Nephron progenitor cell (in vitro differentiated cells): ENCODE results near the gene COMT.
A peak's percentile ranks its signal among the peaks of the same experiment; 100 is the strongest.

Source experiments
- DNase-seq: peaks from one replicate; pipeline ENCODE4 v3.0.0; 2021
- H3K27ac Mint-ChIP-seq: 2 replicates; pipeline ENCODE4 v1.8.0; 2021; ENCODE audit warnings: mild to moderate bottlenecking, moderate library complexity, mixed read lengths
- H3K27me3 Mint-ChIP-seq: 2 replicates; pipeline ENCODE4 v1.8.0; 2021; ENCODE audit warnings: mild to moderate bottlenecking, low read depth, mixed read lengths; ENCODE audit not compliant: poor library complexity
- H3K36me3 Mint-ChIP-seq: 2 replicates; pipeline ENCODE4 v1.8.0; 2021; ENCODE audit warnings: low read depth, mixed read lengths
- H3K4me1 Mint-ChIP-seq: 2 replicates; pipeline ENCODE4 v1.8.0; 2021; ENCODE audit warnings: mixed read lengths
- H3K4me3 Mint-ChIP-seq: 2 replicates; pipeline ENCODE4 v1.8.0; 2021; ENCODE audit warnings: mild to moderate bottlenecking, moderate library complexity, mixed read lengths
- H3K9me3 Mint-ChIP-seq: 2 replicates; pipeline ENCODE4 v1.8.0; 2021; ENCODE audit warnings: mild to moderate bottlenecking, moderate library complexity, mixed read lengths
- TF ChIP-seq, protein P1 (sequence below): fragments of 200-600 bp; sonication (generic); IDR thresholded peaks from 2 replicates; pipeline ENCODE4 v1.5.0; 2021; ENCODE audit warnings: antibody characterized with exemption

The COMT gene

DNA sequence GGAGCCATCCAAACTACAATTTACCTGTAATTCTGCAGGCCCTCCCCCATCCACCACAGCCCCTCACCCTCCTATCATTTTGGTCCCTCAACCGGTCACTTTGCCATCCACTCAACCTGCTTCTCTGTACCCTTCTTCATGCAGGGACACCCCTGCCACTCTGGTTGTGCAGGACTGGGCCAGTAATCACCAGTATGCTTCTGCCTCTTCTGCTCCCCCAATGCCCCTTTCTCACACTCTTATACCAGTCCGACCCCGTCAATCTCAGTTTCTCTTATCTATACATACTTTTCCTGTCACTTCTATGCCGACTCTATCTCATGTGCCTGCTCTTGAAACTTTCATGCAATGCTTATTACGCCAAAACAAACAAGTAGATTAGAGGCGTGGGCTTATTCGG, 5.1 kb upstream of the COMT start:
- DNase-seq, result no peak
- TF ChIP-seq, protein P1, sequence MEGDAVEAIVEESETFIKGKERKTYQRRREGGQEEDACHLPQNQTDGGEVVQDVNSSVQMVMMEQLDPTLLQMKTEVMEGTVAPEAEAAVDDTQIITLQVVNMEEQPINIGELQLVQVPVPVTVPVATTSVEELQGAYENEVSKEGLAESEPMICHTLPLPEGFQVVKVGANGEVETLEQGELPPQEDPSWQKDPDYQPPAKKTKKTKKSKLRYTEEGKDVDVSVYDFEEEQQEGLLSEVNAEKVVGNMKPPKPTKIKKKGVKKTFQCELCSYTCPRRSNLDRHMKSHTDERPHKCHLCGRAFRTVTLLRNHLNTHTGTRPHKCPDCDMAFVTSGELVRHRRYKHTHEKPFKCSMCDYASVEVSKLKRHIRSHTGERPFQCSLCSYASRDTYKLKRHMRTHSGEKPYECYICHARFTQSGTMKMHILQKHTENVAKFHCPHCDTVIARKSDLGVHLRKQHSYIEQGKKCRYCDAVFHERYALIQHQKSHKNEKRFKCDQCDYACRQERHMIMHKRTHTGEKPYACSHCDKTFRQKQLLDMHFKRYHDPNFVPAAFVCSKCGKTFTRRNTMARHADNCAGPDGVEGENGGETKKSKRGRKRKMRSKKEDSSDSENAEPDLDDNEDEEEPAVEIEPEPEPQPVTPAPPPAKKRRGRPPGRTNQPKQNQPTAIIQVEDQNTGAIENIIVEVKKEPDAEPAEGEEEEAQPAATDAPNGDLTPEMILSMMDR, result no peak
- H3K4me3 Mint-ChIP-seq, result no peak overlapping the region
- peaks cover 30% of the 10 kb centered on the region for H3K36me3 Mint-ChIP-seq
- peaks cover 33% of the 10 kb centered on the region for H3K9me3 Mint-ChIP-seq
- H3K27ac Mint-ChIP-seq, result no peak overlapping the region
- peaks cover 12% of the 10 kb centered on the region for H3K27me3 Mint-ChIP-seq
- peaks cover 11% of the 10 kb centered on the region for H3K4me1 Mint-ChIP-seq

DNA sequence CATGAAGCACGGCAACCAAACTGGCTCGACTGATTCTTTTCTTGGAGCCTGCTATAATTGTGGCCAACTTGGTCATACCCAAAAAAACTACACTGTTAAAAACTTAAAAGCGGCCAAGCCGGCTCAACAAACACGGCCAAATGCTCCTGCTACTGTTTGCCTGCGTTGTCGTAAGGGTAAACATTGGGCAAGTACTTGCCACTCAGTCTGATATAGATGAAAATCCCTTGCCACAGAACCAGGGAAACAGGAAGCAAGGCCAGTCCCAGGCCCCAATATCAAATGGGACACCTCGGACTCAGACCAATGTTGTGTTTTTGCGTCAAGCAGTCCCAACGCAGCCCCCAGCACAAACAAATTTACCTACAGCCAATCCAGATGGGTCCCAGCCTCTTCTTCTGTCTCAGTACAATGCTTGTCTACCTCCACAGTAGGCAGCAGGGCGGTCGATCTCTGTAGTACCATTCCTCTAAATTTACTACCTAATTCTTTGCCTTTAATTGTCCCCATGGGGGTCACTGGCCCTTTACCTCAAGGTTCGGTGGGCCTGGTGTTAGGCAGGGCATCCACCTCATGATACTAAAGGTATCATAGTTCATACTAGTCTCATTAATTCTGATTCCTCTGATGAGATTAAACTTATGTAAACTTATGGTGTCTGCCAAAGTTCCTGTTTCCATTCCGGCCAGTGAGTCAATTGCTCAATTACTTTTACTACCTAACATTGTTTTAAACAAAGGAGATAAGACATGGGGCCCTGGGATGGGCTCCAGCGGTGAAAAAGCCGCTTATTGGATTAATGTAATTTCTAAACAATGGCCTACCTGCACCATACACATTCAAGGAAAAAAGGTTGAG, 3.7 kb upstream of the COMT start:
- no peak overlapping the region for H3K27ac Mint-ChIP-seq
- DNase-seq, result no peak
- H3K4me1 Mint-ChIP-seq, result peaks cover 22% of the 10 kb centered on the region
- TF ChIP-seq, protein P1, result no peak
- peaks cover 14% of the 10 kb centered on the region for H3K27me3 Mint-ChIP-seq
- peaks cover 33% of the 10 kb centered on the region for H3K9me3 Mint-ChIP-seq
- no peak overlapping the region for H3K4me3 Mint-ChIP-seq
- peaks cover 30% of the 10 kb centered on the region for H3K36me3 Mint-ChIP-seq

DNA sequence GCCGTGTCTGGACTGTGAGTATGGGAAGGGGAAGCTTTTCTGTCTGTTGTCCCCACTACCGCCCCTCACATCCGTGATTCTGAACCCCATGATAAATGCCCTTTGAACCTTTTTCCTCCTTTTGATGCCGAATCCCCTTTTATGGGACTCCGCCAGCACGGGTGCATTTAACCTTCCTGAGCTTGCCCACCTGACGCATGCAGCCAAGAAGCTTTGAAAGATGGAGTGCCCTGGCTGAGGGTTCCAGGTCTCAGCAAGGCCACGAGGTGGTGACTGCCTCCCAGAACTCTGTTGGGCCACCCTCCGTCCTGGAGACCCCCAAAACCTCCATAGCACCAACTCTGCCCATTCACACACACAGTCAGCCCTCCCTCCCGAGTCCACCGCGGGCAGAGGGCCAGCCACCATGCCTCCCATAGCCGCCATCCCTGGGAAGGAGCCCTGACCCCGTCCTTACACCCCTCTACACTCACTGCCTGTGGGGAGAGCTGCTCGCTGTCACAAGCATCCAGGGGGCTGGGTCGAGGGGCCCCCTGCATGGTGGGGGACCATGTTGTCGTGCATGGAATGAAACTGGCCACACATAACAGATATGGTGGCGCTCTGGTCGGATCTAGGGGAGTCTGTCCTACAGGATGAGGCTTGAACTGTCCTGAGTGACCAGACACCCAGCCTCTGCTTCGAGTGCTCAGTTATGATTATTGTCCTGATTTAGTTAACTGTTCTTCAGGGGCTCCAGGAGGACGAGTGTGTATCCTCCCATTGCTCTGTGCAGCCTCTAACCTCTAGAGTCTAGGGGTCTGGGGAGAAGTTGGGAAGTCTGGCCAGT, 822 bp upstream of the COMT start:
- DNase-seq, result no peak
- TF ChIP-seq, protein P1, result no peak
- peaks cover 29% of the 10 kb centered on the region for H3K36me3 Mint-ChIP-seq
- H3K27ac Mint-ChIP-seq, result no peak overlapping the region
- H3K4me1 Mint-ChIP-seq, result peaks cover 35% of the 10 kb centered on the region
- peaks cover 27% of the 10 kb centered on the region for H3K9me3 Mint-ChIP-seq
- H3K4me3 Mint-ChIP-seq, result peak overlapping the region; percentile 93
- H3K27me3 Mint-ChIP-seq, result peaks cover 9% of the 10 kb centered on the region

DNA sequence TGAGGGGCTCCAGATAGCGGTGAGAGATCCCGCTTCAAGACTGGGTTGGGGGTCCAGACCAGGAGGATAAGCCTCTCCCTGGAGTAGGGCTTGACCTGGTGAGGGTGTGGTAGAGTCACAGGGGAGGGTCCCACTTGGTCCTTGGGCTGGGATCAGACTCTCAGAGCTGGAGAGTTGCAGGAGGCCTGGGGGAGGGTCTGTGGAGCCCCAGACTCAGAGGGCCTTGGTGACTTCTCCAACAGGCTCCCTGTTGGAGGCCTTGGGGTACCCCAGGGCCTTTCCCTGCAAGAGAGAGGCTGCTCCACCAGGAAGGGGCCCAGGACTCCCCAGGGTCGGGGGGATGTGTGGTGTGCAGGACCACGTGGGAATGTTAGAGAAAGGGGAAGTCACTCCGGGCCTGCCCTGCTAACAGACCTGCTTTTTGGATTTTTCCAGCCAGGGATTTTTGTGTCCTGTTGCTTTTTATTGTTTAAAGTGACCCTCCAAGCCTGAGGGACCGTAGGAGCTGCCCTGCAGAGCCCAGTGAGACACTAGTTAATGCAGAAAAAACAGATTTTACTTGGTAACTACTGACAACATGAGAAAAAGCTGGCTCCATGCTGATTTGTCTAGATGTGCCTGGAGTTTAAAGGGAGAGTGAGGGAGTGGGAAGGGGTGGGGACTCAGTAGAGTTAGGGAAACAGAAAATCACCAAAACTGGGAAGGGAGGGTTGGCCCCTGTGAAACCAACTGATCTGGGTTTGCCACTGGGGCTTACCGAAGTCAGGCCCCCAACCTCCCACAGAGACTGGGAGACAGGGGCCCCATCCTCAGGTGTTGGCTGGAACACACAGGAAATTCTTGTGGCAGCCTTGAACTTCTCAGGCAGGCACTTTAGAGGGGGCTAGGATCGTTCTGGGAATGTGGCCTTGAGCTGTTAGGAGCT, 847 bp downstream of the COMT start:
- Mint-ChIP-seq H3K4me1 (peaks cover 41% of the 10 kb centered on the region), H3K27ac (peak overlapping the region; percentile 84), H3K4me3 (peak overlapping the region; percentile 93), H3K27me3 (peaks cover 5% of the 10 kb centered on the region), H3K36me3 (peaks cover 12% of the 10 kb centered on the region), H3K9me3 (peaks cover 11% of the 10 kb centered on the region)
- no peak for DNase-seq
- TF ChIP-seq, protein P1, result no peak

DNA sequence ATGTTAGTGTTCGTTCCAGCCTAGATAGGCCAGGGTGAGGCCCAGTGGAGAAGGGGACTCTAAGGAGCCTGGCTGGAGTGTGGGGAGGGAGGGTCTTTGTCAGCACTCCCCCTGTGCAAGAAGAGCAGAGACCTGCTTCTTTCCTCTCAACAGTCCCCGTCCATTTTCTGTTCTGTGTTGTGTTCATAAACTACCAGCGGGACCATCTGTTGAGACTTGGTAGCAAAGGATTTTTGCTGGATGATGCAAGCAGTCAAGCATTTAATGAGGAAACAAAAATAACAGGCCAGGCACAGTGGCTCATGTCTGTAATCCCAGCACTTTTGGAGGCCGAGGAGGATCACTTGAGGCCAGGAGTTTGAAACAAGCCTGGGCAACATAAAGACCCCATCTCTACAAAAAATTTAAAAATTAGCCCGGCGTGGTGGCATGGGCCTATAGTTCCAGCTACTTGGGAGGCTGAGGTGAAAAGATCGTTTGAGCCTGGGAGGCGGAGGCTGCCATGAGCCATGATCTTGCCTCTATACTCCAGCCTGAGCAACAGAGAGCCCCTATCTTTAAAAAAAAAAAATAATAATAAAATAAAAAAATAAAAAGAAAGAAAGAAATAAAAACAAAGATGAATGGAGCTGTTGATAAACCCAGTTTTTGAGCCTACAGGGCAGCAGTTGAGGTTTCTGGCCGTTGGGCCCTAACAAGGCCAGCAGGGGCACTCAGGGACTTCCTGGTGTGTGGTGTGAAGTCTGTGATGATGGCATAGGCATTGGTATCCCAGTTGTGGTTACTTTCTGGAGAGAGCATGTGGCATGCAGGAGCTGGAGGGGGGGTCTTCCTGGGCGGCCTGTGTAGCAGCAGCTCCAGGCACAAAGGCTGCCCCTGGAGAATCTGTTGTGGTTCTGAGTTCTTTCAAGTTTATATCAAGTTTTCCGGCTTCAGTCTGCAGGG, 1.8 kb downstream of the COMT start:
- peak overlapping the region; percentile 93 for H3K4me3 Mint-ChIP-seq
- H3K27ac Mint-ChIP-seq, result peak overlapping the region; percentile 84
- TF ChIP-seq, protein P1, result no peak
- peaks cover 4% of the 10 kb centered on the region for H3K9me3 Mint-ChIP-seq
- H3K36me3 Mint-ChIP-seq, result peaks cover 6% of the 10 kb centered on the region
- peaks cover 5% of the 10 kb centered on the region for H3K27me3 Mint-ChIP-seq
- no peak for DNase-seq
- H3K4me1 Mint-ChIP-seq, result peaks cover 39% of the 10 kb centered on the region
